C4-2B (cell line): ENCODE measurements around the gene N4BP3.

Source experiments
- H3K27ac ChIP-seq: fragments of 450-650 bp; 2 replicates; pipeline ENCODE4 v1.5.1; 2017
- CTCF ChIP-seq: fragments of 450-650 bp; conservative IDR thresholded peaks from 2 replicates; pipeline ENCODE4 v1.5.1; 2017; ENCODE audit warnings: mild to moderate bottlenecking
- ZFX ChIP-seq: fragments of 450-650 bp; IDR thresholded peaks from 2 replicates; pipeline ENCODE4 v1.6.1; 2017

Gene N4BP3

DNA sequence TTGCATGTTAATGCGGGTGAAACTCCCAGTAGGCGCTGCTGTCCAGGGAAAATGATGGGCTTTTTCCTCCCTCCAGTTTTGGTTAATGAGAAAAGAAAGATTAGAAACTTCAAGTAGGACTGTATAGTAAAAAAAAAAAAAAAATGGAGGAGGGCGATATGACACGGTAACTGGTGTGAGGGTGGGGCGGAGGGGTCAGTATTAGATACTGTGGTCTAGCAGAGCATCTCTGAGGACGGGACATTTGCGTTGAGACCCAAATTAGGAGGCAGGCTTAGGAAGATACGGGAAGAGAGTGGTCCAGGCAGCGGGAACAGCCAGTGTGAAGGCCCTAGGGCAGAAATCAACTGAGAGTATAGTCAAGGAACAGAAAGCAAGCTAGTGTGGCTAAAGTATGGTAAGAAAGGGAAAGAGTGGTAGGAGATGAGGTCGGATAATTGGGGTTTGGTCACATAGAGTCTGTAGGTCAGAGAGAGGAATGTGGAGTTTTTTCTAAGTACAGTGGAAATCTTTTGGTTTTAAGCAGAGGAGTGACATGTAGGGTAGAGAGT is 18.2 kb downstream of the N4BP3 start:
- peak overlapping the region; percentile 93 for H3K27ac ChIP-seq
- TF ChIP-seq ZFX (no peak), CTCF (no peak)

DNA sequence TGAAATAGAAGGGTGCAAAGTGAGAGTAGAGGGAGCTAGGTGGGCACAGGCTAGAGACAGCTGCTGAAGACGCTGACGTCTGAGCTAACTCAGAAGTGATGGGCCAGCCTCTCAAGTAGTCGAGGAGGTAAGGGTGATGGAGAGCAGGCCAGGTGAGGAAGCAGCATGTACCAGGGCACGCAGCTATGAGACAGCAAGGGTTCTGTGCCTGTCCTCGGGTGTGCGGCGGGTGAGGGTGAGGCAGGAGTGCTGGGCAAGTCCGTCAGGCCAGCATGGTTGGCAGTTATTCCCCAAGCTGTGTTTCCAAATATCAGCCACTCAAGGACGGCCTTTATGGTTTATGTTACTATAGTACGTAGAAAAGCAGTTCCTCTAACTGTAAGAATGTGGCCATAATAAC is 23.7 kb downstream of the N4BP3 start:
- TF ChIP-seq ZFX (no peak), CTCF (no peak)
- no peak overlapping the region for H3K27ac ChIP-seq

- no peak overlapping the region for H3K27ac ChIP-seq
- TF ChIP-seq ZFX, result no peak
- TF ChIP-seq CTCF, result no peak
These were observed 24.7 kb downstream of the N4BP3 start for GRCh38 chr5:178137991-178138390.

GRCh38 chr5:178141550-178141949 is 28.2 kb downstream of the N4BP3 start:
- no peak overlapping the region for H3K27ac ChIP-seq
- TF ChIP-seq CTCF (no peak), ZFX (no peak)

- TF ChIP-seq ZFX (no peak), CTCF (no peak)
- no peak overlapping the region for H3K27ac ChIP-seq
These were observed 29.3 kb downstream of the N4BP3 start for GRCh38 chr5:178142642-178143041.

GRCh38 chr5:178143246-178143645 is 29.9 kb downstream of the N4BP3 start:
- H3K27ac ChIP-seq, result no peak overlapping the region
- no peak for TF ChIP-seq CTCF
- no peak for TF ChIP-seq ZFX

DNA sequence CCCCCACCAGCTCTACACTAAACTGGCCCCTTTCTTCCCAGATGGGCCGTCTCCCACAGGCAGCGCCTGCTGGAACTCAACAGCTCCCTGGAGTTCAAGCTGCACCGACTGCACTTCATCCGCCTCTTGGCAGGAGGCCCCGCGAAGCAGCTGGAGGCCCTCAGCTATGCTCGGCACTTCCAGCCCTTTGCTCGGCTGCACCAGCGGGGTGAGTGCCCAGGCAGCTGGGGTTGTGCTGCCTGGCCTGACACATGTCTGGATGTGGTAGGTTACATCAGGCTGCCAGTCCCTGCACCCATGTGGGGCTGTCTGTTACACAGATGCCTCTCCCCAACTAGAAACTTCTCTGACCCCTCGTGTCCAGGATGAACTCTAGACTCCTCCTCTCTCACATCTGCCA is 30.6 kb downstream of the N4BP3 start:
- TF ChIP-seq ZFX, result no peak
- no peak for TF ChIP-seq CTCF

More for the DNA sequence above, 30.6 kb downstream of the N4BP3 start:
- H3K27ac ChIP-seq, result no peak overlapping the region
